Endodermal cell (in vitro differentiated cells): ENCODE measurements around the gene NPHP4. TPM values are rescaled to one million over a fixed set of nuclear protein-coding genes. Genes with fewer than 3 reads are reported as not detected.

Experiments used
- DNase-seq: peaks from one replicate; pipeline ENCODE4 v3.0.0-alpha.2; 2017
- H3K27ac ChIP-seq: 2 replicates; pipeline ENCODE4 v1.5.1; 2013; ENCODE audit warnings: mild to moderate bottlenecking, low read depth, low read length, moderate library complexity
- H3K27me3 ChIP-seq: 2 replicates; pipeline ENCODE4 v1.6.1; 2013; ENCODE audit warnings: mild to moderate bottlenecking, low read length, moderate library complexity; ENCODE audit not compliant: insufficient read depth, control insufficient read depth, poor library complexity, severe bottlenecking
- H3K36me3 ChIP-seq: 2 replicates; pipeline ENCODE4 v1.7.0; 2013; ENCODE audit warnings: mild to moderate bottlenecking, low read length, moderate library complexity; ENCODE audit not compliant: control insufficient read depth, insufficient read depth
- H3K4me1 ChIP-seq: one replicate; pipeline ENCODE4 v1.7.0; 2013; ENCODE audit warnings: low read length; ENCODE audit not compliant: control insufficient read depth, insufficient read depth
- H3K4me3 ChIP-seq: 2 replicates; pipeline ENCODE4 v1.5.1; 2013; ENCODE audit warnings: mild to moderate bottlenecking, low read length, moderate library complexity
- H3K9ac ChIP-seq: 2 replicates; pipeline ENCODE4 v1.6.1; 2013; ENCODE audit warnings: mild to moderate bottlenecking, low read length, moderate library complexity; ENCODE audit not compliant: poor library complexity, severe bottlenecking; ENCODE audit errors: extremely low read depth
- H3K9me3 ChIP-seq: 2 replicates; pipeline ENCODE4 v1.6.1; 2013; ENCODE audit warnings: mild to moderate bottlenecking, low read length, moderate library complexity; ENCODE audit not compliant: control insufficient read depth
- H3K27ac Mint-ChIP-seq: 2 replicates; pipeline ENCODE4 v1.8.0; 2020; ENCODE audit warnings: mixed read lengths
- H3K27me3 Mint-ChIP-seq: 2 replicates; pipeline ENCODE4 v1.8.0; 2021; ENCODE audit warnings: mild to moderate bottlenecking, mixed read lengths; ENCODE audit not compliant: insufficient read depth
- H3K36me3 Mint-ChIP-seq: 2 replicates; pipeline ENCODE4 v1.8.0; 2020; ENCODE audit warnings: low read depth, mixed read lengths
- H3K4me1 Mint-ChIP-seq: 2 replicates; pipeline ENCODE4 v1.8.0; 2020; ENCODE audit warnings: mixed read lengths
- H3K4me3 Mint-ChIP-seq: 2 replicates; pipeline ENCODE4 v1.8.0; 2020; ENCODE audit warnings: mild to moderate bottlenecking, moderate library complexity, mixed read lengths
- H3K9me3 Mint-ChIP-seq: 2 replicates; pipeline ENCODE4 v1.8.0; 2020; ENCODE audit warnings: mild to moderate bottlenecking, mixed read lengths
- CTCF ChIP-seq: fragments of 200-600 bp; sonication (generic); conservative IDR thresholded peaks from 2 replicates; pipeline ENCODE4 v1.5.0; 2021; ENCODE audit warnings: antibody characterized with exemption, mild to moderate bottlenecking
- WGBS, 2 experiments: methylation state at CpG; one replicate each; pipeline versions ENCODE4 v1.1.5 to v1.1.7; 2013; ENCODE audit warnings: missing lambda C conversion rate in 2 of 2, mixed read lengths in 1 of 2; ENCODE audit not compliant: insufficient coverage in 1 of 2, insufficient read length in 1 of 2; 5-methylcytosine and 5-hydroxymethylcytosine counted together
- total RNA-seq, 2 donors: library from RNA; stranded (reverse); fragmentation: NEBNext Ultra II Directional in 1 of 2; extraction: Animal tissue kit (Norgen Biotek cat#: 25700) in 1 of 2; gene quantifications; 2 replicates in 1 of 2; 3 replicates in 1 of 2; pipeline ENCODE4 v1.2.1, GENCODE V29; 2021

The NPHP4 gene
- total RNA-seq, 2 donors from 2014 or later: 19.1 to 25.4 TPM

GRCh38 chr1:5985250-5985649 is 7.0 kb downstream of the NPHP4 start:
- H3K9me3 Mint-ChIP-seq: no peaks in the 10 kb centered on the region
- WGBS, 2 experiments: 89 to 93% methylated on average over 8 to 11 of the region's 11 CpGs
- DNase-seq: no peak
- no peak overlapping the region for H3K27ac Mint-ChIP-seq
- no peak for TF ChIP-seq CTCF
- Histone ChIP-seq H3K4me1 (no peaks in the 10 kb centered on the region), H3K36me3 (peaks cover 14% of the 10 kb centered on the region), H3K27me3 (no peaks in the 10 kb centered on the region), H3K9ac (no peak overlapping the region), H3K9me3 (no peaks in the 10 kb centered on the region), H3K4me3 (no peak overlapping the region), H3K27ac (no peak overlapping the region)
- H3K4me3 Mint-ChIP-seq: no peak overlapping the region
- no peaks in the 10 kb centered on the region for H3K27me3 Mint-ChIP-seq
- peaks cover 10% of the 10 kb centered on the region for H3K4me1 Mint-ChIP-seq
- H3K36me3 Mint-ChIP-seq: peaks cover 8% of the 10 kb centered on the region

- Histone ChIP-seq H3K4me1 (no peaks in the 10 kb centered on the region), H3K4me3 (no peak overlapping the region), H3K36me3 (peaks cover 14% of the 10 kb centered on the region), H3K9me3 (no peaks in the 10 kb centered on the region), H3K27ac (no peak overlapping the region), H3K9ac (no peak overlapping the region), H3K27me3 (no peaks in the 10 kb centered on the region)
- TF ChIP-seq CTCF: no peak
- Mint-ChIP-seq H3K4me1 (peaks cover 13% of the 10 kb centered on the region), H3K4me3 (no peak overlapping the region), H3K27ac (no peak overlapping the region), H3K27me3 (no peaks in the 10 kb centered on the region), H3K36me3 (peaks cover 13% of the 10 kb centered on the region), H3K9me3 (no peaks in the 10 kb centered on the region)
- no peak for DNase-seq
- WGBS, 2 experiments: 81 to 85% methylated on average over 5 to 6 of the region's 6 CpGs
Measured at GRCh38 chr1:5983361-5984103, 8.7 kb downstream of the NPHP4 start.

GRCh38 chr1:5982868-5983267 is 9.4 kb downstream of the NPHP4 start:
- Mint-ChIP-seq H3K4me1 (peaks cover 13% of the 10 kb centered on the region), H3K4me3 (no peak overlapping the region), H3K36me3 (peaks cover 16% of the 10 kb centered on the region), H3K27ac (no peak overlapping the region), H3K9me3 (peaks cover 3% of the 10 kb centered on the region), H3K27me3 (no peaks in the 10 kb centered on the region)
- H3K9me3 ChIP-seq: no peaks in the 10 kb centered on the region
- TF ChIP-seq CTCF: no peak
- no peak overlapping the region for H3K4me3 ChIP-seq
- no peaks in the 10 kb centered on the region for H3K27me3 ChIP-seq
- no peak overlapping the region for H3K9ac ChIP-seq
- 79 to 82% methylated on average over 4 to 5 of the region's 5 CpGs for WGBS, 2 experiments
- H3K4me1 ChIP-seq: no peaks in the 10 kb centered on the region
- no peak for DNase-seq
- peaks cover 14% of the 10 kb centered on the region for H3K36me3 ChIP-seq
- H3K27ac ChIP-seq: no peak overlapping the region
